Activated gamma-delta T cell (primary cell): Measurements from ENCODE around the gene C8A.

Source experiments
- DNase-seq: peaks from one replicate; lab custom pipeline; 2025; lab: John Stamatoyannopoulos, UW
- total RNA-seq, 2 donors: gene quantifications; one replicate each; lab custom pipeline; 2026; lab: John Stamatoyannopoulos, UW

The C8A gene
- total RNA-seq: 0 reads per million in 2 donors

GRCh38 chr1:56854521-56855099, at the start of gene C8A:
Gene C8A, plus strand, starts transcription at chr1:56854797. Its CDS starts 105 bp downstream, at chr1:56854902.
- no peak for DNase-seq

- no peak for DNase-seq
These were observed 47.8 kb upstream of the C8A start for GRCh38 chr1:56806804-56807203.

- no peak for DNase-seq
These were observed 46.2 kb upstream of the C8A start for GRCh38 chr1:56808410-56808809.

- DNase-seq: no peak
These were observed 43.3 kb upstream of the C8A start for GRCh38 chr1:56811331-56811730.

GRCh38 chr1:56814205-56814604, 40.4 kb upstream of the C8A start:
- no peak for DNase-seq

GRCh38 chr1:56816264-56816663, 38.3 kb upstream of the C8A start:
- DNase-seq: no peak

GRCh38 chr1:56816909-56817308, 37.7 kb upstream of the C8A start:
- DNase-seq: no peak

GRCh38 chr1:56817716-56818463, 36.7 kb upstream of the C8A start:
- DNase-seq: no peak

- DNase-seq: no peak
These were observed 35.2 kb upstream of the C8A start, which contains the start of gene FYB2 for GRCh38 chr1:56819387-56819899. Gene FYB2, minus strand, starts transcription at chr1:56819404. Its CDS starts 114 bp downstream, at chr1:56819290.

GRCh38 chr1:56820755-56821461, 33.7 kb upstream of the C8A start:
- DNase-seq: no peak

- no peak for DNase-seq
These were observed 33.2 kb upstream of the C8A start for GRCh38 chr1:56821462-56821797.

GRCh38 chr1:56824271-56824670, 30.3 kb upstream of the C8A start:
- no peak for DNase-seq

- DNase-seq: no peak
These were observed 29.7 kb upstream of the C8A start for GRCh38 chr1:56824938-56825337.

GRCh38 chr1:56825436-56825835, 29.2 kb upstream of the C8A start:
- DNase-seq: no peak

GRCh38 chr1:56827711-56828110, 26.9 kb upstream of the C8A start:
- no peak for DNase-seq

GRCh38 chr1:56830052-56830451, 24.5 kb upstream of the C8A start:
- no peak for DNase-seq

- DNase-seq: no peak
These were observed 22.5 kb upstream of the C8A start for GRCh38 chr1:56831871-56832693.

- DNase-seq: no peak
These were observed 21.5 kb upstream of the C8A start for GRCh38 chr1:56833088-56833487.

- no peak for DNase-seq
These were observed 20.3 kb upstream of the C8A start for GRCh38 chr1:56834137-56834900.

GRCh38 chr1:56835657-56836056, 18.9 kb upstream of the C8A start:
- no peak for DNase-seq

- no peak for DNase-seq
These were observed 18.2 kb upstream of the C8A start for GRCh38 chr1:56836359-56836758.
